ENCODE results near the gene DNAAF1.
"Not testable (repeated sequence)": the region's sequence is repeated elsewhere in the genome, so short reads cannot be mapped to it uniquely, and the experiment has no call there.

DNAAF1 gene

GRCh38 chr16:84212631-84213030 is 67.5 kb downstream of the DNAAF1 start:
- no peak for DNase-seq

DNA sequence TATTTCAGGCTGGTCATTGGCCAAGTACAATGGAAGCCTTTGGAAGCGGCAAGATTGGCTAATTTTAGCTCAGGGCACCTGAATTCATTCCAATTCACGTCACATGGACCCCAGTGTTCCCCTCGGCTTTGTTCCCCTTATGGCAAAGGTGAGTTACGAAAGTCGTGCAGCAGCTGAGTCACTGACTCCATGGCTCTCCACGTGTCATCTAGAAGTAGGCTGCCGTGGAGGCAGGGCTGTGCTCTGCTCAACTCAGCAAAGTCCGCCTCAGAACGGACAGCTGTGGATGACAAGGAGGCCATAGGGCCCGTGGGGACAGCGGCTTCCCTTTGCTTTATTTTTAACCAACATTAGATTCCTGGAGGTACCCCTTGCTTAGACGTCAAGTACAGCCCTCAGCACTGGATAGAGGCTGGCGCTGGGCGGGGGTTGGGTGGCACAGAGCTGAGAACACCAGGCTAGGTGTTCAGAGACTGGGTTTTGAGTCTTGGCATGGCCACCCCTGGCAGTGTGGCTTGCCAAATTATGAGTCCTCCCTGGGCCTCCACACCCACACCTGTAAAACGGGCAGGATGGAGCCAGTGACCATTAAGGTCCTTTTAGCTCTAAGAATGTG is 69.5 kb downstream of the DNAAF1 start:
- no peak for DNase-seq

DNA sequence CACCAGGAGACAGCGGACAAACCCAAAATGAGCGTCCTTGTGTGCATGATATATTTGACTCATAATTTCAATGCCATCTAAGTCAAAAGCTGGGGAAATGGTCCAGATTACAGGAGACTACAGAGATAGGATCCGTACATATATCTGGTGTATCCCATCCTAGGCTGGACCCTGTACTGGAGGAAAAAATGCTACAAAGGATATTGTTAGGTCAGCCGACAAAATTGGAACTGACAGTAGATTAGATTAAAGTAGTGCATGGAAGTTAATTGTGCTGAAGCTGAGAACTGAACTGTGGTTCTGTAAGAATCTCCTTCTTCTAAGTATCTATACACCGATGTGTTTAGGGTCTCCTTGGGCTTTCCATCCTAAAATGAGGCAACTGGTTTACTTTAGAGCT is 70.4 kb downstream of the DNAAF1 start:
- no peak for DNase-seq

DNA sequence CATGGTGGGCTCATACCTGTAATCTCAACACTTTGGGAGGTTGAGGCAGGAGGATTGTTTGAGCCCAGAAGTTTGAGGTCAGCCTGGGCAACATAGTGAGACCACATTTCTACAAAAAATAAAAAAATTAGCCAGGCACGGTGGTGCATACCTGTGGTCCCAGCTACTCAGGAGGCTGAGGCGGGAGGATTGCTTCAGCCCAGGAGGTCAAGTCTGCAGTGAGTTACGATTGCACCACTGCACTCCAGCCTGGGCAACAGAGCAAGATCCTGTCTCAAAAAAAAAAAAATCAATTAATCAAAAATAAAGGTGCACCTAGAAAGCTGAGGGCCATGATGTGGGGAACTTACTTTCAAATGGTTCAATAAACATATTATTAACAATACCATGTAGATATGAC is 71.0 kb downstream of the DNAAF1 start:
- DNase-seq: not testable (repeated sequence)

DNA sequence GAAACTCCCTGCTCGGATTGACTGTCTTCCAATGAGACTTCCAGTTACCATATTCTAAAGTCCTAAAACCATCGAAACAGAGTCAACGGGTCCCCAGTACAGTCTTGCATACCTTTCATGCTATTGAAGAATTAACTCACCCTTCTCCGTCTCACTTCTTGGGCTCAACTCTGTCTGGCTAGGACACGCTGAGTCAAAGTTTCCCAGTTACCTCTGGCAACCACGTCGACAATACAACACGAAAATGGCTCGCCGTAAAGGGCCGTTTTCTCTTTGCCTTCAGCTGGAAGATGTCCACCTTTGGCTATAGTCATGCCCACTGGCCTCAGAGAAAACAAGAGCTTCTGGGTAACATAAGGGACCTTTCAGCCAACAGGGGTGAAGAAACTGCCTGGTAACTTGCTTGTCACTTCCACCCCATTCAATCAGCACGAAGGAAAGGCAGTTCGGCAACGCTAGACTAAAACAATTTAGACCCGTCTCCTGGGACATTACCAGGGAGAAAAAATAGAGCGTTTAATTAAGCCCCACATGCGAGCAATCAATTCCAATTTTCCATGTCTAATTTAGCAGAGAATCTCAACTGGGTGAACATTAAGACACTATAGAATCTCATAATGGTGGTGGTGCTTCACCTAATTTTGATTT is 73.2 kb downstream of the DNAAF1 start:
- no peak for DNase-seq

DNA sequence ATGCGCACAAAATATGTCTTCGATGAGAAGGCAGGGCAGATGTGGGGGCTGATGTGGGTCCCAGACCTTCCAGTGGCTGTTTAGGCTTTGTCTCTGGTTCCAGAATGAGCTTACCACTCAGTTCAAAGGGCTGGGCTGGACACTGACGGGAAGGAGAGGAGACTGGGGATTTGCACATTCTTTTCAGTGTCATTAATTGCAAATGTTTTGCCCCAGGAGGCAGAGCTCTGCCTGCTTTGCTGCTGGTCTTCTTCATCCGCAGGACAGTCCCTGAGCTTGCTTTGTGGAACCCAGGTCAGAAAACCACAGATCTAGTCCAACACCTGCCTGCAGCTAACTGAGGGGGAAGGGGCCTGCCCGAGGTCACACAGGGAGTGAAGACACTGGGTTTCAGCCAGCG is 73.8 kb downstream of the DNAAF1 start:
- no peak for DNase-seq

- DNase-seq: no peak
Measured at GRCh38 chr16:84220851-84221250, 75.7 kb downstream of the DNAAF1 start.

DNA sequence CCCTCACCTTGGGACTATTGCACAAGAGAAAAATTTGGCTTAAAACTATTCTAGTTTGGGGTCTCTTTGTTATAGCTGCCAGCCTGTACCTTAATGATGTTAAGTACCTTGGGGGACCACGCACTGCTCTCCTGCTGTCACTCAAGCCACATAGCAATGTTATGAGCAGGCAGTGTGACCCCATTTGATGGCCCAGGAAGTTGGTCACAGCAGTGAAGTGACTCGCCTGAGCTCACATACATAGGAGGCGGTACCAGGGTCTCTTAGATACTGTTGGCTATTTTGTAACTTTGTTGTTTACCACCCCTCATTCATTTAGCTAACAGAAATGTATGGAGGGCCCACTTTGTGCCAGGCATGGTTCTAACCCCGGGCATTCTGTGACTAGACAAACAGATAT is 78.3 kb downstream of the DNAAF1 start:
- no peak for DNase-seq

GRCh38 chr16:84224554-84224953 is 79.4 kb downstream of the DNAAF1 start:
- no peak for DNase-seq

- DNase-seq: no peak
Measured at GRCh38 chr16:84225126-84225525, 80.0 kb downstream of the DNAAF1 start.

GRCh38 chr16:84225571-84225970 is 80.5 kb downstream of the DNAAF1 start:
- no peak for DNase-seq

- DNase-seq: no peak
Measured at GRCh38 chr16:84226026-84226425, 80.9 kb downstream of the DNAAF1 start.

Data from fibroblast of skin of abdomen (primary cell).